ENCODE results near the gene PFKFB3.

DNA sequence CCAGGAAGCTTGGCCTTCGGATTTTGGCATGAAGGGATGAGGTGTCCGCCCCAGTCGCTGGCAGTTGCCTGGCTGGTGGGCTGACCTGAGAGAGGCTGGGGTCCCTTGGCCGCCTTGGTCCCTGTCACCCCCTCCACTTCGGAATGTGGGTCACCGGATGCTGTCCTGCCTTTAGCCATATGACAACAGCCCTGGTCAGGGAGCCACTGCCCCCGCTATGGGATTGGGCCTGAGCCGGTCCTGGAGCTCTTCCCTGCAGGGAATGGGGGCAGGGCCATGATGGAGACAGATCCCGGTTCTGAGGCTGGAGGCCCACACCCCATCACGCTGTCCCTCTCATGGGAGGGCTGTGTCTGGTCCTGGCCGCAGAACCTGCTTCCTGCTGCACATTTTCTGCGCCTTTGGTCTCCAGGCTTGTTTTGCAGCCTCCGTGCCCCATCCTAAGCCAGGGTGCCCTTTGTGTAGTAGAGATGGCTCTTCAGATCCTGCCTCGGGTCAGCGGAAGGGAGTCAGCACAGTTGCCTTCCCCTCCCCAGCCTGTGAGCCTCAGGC lies 22.6 kb downstream of the PFKFB3 start:
- TF ChIP-seq, protein P1, sequence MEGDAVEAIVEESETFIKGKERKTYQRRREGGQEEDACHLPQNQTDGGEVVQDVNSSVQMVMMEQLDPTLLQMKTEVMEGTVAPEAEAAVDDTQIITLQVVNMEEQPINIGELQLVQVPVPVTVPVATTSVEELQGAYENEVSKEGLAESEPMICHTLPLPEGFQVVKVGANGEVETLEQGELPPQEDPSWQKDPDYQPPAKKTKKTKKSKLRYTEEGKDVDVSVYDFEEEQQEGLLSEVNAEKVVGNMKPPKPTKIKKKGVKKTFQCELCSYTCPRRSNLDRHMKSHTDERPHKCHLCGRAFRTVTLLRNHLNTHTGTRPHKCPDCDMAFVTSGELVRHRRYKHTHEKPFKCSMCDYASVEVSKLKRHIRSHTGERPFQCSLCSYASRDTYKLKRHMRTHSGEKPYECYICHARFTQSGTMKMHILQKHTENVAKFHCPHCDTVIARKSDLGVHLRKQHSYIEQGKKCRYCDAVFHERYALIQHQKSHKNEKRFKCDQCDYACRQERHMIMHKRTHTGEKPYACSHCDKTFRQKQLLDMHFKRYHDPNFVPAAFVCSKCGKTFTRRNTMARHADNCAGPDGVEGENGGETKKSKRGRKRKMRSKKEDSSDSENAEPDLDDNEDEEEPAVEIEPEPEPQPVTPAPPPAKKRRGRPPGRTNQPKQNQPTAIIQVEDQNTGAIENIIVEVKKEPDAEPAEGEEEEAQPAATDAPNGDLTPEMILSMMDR (IDR thresholded peaks at IDR 0.05; ENCODE audit: low read length): no peak
- TF ChIP-seq EZH2 (optimal IDR thresholded peaks at IDR 0.05; ENCODE audit: low read depth, low read length) (no peak), EZH2phosphoT487 (IDR thresholded peaks at IDR 0.05; ENCODE audit: low read length) (no peak)
